ENCODE results near the gene GLS. TPM values are rescaled to one million over a fixed set of nuclear protein-coding genes. Genes with fewer than 3 reads are reported as not detected.
A peak's percentile ranks its signal among the peaks of the same experiment; 100 is the strongest.

GLS gene
- total and polyA plus RNA-seq, 9 of the 15 experiments (the other 6 are each of a cell fraction or from before 2014, with no cell fraction given) = 13.7 to 77.5 (median 48.2) TPM

DNA sequence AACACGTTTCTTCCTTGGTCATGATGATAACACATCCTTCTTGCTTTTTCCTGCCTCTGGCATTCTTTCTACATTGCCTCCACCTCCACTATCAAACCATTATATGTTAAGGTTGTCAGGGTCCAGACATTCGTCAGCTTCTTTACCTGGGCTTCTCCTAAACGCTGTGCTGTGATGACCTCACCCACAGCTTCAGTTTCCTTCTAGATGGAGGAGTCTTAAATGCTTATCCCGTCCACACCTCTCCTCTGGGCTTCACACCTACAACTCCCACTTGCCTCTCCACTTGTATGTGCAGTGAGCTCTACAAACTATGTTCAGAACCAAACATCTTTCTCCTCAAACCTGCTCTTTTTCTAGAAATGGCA is 134.0 kb downstream of the GLS start (continued):
- TF ChIP-seq, protein P1, sequence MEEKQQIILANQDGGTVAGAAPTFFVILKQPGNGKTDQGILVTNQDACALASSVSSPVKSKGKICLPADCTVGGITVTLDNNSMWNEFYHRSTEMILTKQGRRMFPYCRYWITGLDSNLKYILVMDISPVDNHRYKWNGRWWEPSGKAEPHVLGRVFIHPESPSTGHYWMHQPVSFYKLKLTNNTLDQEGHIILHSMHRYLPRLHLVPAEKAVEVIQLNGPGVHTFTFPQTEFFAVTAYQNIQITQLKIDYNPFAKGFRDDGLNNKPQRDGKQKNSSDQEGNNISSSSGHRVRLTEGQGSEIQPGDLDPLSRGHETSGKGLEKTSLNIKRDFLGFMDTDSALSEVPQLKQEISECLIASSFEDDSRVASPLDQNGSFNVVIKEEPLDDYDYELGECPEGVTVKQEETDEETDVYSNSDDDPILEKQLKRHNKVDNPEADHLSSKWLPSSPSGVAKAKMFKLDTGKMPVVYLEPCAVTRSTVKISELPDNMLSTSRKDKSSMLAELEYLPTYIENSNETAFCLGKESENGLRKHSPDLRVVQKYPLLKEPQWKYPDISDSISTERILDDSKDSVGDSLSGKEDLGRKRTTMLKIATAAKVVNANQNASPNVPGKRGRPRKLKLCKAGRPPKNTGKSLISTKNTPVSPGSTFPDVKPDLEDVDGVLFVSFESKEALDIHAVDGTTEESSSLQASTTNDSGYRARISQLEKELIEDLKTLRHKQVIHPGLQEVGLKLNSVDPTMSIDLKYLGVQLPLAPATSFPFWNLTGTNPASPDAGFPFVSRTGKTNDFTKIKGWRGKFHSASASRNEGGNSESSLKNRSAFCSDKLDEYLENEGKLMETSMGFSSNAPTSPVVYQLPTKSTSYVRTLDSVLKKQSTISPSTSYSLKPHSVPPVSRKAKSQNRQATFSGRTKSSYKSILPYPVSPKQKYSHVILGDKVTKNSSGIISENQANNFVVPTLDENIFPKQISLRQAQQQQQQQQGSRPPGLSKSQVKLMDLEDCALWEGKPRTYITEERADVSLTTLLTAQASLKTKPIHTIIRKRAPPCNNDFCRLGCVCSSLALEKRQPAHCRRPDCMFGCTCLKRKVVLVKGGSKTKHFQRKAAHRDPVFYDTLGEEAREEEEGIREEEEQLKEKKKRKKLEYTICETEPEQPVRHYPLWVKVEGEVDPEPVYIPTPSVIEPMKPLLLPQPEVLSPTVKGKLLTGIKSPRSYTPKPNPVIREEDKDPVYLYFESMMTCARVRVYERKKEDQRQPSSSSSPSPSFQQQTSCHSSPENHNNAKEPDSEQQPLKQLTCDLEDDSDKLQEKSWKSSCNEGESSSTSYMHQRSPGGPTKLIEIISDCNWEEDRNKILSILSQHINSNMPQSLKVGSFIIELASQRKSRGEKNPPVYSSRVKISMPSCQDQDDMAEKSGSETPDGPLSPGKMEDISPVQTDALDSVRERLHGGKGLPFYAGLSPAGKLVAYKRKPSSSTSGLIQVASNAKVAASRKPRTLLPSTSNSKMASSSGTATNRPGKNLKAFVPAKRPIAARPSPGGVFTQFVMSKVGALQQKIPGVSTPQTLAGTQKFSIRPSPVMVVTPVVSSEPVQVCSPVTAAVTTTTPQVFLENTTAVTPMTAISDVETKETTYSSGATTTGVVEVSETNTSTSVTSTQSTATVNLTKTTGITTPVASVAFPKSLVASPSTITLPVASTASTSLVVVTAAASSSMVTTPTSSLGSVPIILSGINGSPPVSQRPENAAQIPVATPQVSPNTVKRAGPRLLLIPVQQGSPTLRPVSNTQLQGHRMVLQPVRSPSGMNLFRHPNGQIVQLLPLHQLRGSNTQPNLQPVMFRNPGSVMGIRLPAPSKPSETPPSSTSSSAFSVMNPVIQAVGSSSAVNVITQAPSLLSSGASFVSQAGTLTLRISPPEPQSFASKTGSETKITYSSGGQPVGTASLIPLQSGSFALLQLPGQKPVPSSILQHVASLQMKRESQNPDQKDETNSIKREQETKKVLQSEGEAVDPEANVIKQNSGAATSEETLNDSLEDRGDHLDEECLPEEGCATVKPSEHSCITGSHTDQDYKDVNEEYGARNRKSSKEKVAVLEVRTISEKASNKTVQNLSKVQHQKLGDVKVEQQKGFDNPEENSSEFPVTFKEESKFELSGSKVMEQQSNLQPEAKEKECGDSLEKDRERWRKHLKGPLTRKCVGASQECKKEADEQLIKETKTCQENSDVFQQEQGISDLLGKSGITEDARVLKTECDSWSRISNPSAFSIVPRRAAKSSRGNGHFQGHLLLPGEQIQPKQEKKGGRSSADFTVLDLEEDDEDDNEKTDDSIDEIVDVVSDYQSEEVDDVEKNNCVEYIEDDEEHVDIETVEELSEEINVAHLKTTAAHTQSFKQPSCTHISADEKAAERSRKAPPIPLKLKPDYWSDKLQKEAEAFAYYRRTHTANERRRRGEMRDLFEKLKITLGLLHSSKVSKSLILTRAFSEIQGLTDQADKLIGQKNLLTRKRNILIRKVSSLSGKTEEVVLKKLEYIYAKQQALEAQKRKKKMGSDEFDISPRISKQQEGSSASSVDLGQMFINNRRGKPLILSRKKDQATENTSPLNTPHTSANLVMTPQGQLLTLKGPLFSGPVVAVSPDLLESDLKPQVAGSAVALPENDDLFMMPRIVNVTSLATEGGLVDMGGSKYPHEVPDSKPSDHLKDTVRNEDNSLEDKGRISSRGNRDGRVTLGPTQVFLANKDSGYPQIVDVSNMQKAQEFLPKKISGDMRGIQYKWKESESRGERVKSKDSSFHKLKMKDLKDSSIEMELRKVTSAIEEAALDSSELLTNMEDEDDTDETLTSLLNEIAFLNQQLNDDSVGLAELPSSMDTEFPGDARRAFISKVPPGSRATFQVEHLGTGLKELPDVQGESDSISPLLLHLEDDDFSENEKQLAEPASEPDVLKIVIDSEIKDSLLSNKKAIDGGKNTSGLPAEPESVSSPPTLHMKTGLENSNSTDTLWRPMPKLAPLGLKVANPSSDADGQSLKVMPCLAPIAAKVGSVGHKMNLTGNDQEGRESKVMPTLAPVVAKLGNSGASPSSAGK (IDR thresholded peaks at IDR 0.05) = peak; percentile 60; the same call in 1 of the 2 replicates
- no peak for TF ChIP-seq HDAC3 (IDR thresholded peaks at IDR 0.05; ENCODE audit: borderline replicate concordance, partially characterized antibody)
- TF ChIP-seq, protein P2, sequence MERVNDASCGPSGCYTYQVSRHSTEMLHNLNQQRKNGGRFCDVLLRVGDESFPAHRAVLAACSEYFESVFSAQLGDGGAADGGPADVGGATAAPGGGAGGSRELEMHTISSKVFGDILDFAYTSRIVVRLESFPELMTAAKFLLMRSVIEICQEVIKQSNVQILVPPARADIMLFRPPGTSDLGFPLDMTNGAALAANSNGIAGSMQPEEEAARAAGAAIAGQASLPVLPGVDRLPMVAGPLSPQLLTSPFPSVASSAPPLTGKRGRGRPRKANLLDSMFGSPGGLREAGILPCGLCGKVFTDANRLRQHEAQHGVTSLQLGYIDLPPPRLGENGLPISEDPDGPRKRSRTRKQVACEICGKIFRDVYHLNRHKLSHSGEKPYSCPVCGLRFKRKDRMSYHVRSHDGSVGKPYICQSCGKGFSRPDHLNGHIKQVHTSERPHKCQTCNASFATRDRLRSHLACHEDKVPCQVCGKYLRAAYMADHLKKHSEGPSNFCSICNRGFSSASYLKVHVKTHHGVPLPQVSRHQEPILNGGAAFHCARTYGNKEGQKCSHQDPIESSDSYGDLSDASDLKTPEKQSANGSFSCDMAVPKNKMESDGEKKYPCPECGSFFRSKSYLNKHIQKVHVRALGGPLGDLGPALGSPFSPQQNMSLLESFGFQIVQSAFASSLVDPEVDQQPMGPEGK (CRISPR knock-in tag; IDR thresholded peaks at IDR 0.05; ENCODE audit: borderline replicate concordance) = no peak
- TF ChIP-seq, protein P3, sequence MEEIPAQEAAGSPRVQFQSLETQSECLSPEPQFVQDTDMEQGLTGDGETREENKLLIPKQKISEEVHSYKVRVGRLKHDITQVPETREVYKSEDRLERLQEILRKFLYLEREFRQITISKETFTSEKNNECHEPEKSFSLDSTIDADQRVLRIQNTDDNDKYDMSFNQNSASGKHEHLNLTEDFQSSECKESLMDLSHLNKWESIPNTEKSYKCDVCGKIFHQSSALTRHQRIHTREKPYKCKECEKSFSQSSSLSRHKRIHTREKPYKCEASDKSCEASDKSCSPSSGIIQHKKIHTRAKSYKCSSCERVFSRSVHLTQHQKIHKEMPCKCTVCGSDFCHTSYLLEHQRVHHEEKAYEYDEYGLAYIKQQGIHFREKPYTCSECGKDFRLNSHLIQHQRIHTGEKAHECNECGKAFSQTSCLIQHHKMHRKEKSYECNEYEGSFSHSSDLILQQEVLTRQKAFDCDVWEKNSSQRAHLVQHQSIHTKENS (CRISPR knock-in tag; IDR thresholded peaks at IDR 0.05) = no peak
- TF ChIP-seq ZNF232 (CRISPR knock-in tag; IDR thresholded peaks at IDR 0.05) = 0 out of 2 replicates have a peak, but pooled peaks have one; percentile 16
- TF ChIP-seq SMARCC2 (IDR thresholded peaks at IDR 0.05; ENCODE audit: low read depth) = no peak
- TF ChIP-seq MYNN (IDR thresholded peaks at IDR 0.05) = no peak
- TF ChIP-seq MYNN (CRISPR knock-in tag; IDR thresholded peaks at IDR 0.05) = no peak

All from K562 (cell line).